OCI-LY7 (cell line): ENCODE data around the gene LAMB3.

Experiments
- CTCF ChIP-seq: fragments of 200-600 bp; sonication (generic); conservative IDR thresholded peaks from 2 replicates; pipeline ENCODE4 v1.5.1; 2014; ENCODE audit warnings: mild to moderate bottlenecking, antibody characterized with exemption, low read length, moderate library complexity, mixed read lengths
- EZH2phosphoT487 ChIP-seq: fragments of 200-600 bp; sonication (generic); IDR thresholded peaks from 2 replicates; pipeline ENCODE4 v1.6.1; 2018; ENCODE audit warnings: low read depth, borderline replicate concordance, mild to moderate bottlenecking, mixed run types, antibody characterized with exemption, low read length, moderate library complexity, mixed read lengths

- TF ChIP-seq CTCF (no peak), EZH2phosphoT487 (no peak)
Measured at GRCh38 chr1:209589440-209589839, 62.8 kb downstream of the LAMB3 start.
